ENCODE results near the gene ARHGAP24. TPM values are rescaled to one million over a fixed set of nuclear protein-coding genes. Genes with fewer than 3 reads are reported as not detected.
A peak's percentile ranks its signal among the peaks of the same experiment; 100 is the strongest.
"Not testable (repeated sequence)": the region's sequence is repeated elsewhere in the genome, so short reads cannot be mapped to it uniquely, and the experiment has no call there.

ARHGAP24 gene
- total RNA-seq, 1 experiment from 2014 or later, result 17.4 TPM

GRCh38 chr4:85500110-85500867 is 25.3 kb downstream of the ARHGAP24 start:
- no peak for DNase-seq (ENCODE audit: low read depth, low spot score)
- CTCF ChIA-PET, result no interaction called here
- in situ Hi-C loops (cut with HindIII; ENCODE audit: low pct_unique_long_range_greater_than_20kb, low sequenced_read_pairs), result no loop called here
- H3K4me1 ChIP-seq (ENCODE audit: control insufficient read depth, insufficient read depth, low read length), result peaks cover 39% of the 10 kb centered on the region
- no peak for TF ChIP-seq TCF7L2 (IDR thresholded peaks at IDR 0.05; ENCODE audit: low read depth, low read length)
- no peak for TF ChIP-seq CTCF (IDR thresholded peaks at IDR 0.05)
- no peak for TF ChIP-seq REST (IDR thresholded peaks at IDR 0.05; ENCODE audit: insufficient read depth in 1 of 2, low read depth in 2 of 2, low read length in 1 of 2)
- no peak for TF ChIP-seq SIN3A (IDR thresholded peaks at IDR 0.05; ENCODE audit: borderline replicate concordance, insufficient read depth, low read depth, low read length)
- TF ChIP-seq POLR2AphosphoS5 (IDR thresholded peaks at IDR 0.05; ENCODE audit: low read depth, low read length), result no peak
- no peaks in the 10 kb centered on the region for H3K9me3 ChIP-seq (ENCODE audit: control insufficient read depth, insufficient read depth, low read depth, low read length)
- no peak overlapping the region for H3K4me3 ChIP-seq (ENCODE audit: low read depth in 2 of 2, low read length in 2 of 2)
- H3K36me3 ChIP-seq (ENCODE audit: control insufficient read depth, insufficient read depth, low read length), result no peaks in the 10 kb centered on the region
- ATAC-seq, result no peak
- H3K27me3 ChIP-seq (ENCODE audit: control insufficient read depth, insufficient read depth, low read length), result no peaks in the 10 kb centered on the region
- H3K27ac ChIP-seq (ENCODE audit: low read length), result peak overlapping the region; percentile 99
- POLR2A ChIA-PET, result no interaction called here
- no TSS peak for BruUV-seq (replicated peaks)
- intact Hi-C loops (cut with micrococcal nuclease; ENCODE audit: unreplicated experiment), result no loop called here

GRCh38 chr4:85501145-85501544 is 26.2 kb downstream of the ARHGAP24 start:
- H3K4me1 ChIP-seq (ENCODE audit: control insufficient read depth, insufficient read depth, low read length), result peaks cover 32% of the 10 kb centered on the region
- H3K4me3 ChIP-seq (ENCODE audit: low read depth in 2 of 2, low read length in 2 of 2); H3K27ac ChIP-seq (ENCODE audit: low read length); H3K9me3 ChIP-seq (ENCODE audit: control insufficient read depth, insufficient read depth, low read depth, low read length); POLR2A ChIA-PET; ATAC-seq; BruUV-seq (replicated peaks); CTCF ChIA-PET; in situ Hi-C loops (cut with HindIII; ENCODE audit: low pct_unique_long_range_greater_than_20kb, low sequenced_read_pairs); H3K27me3 ChIP-seq (ENCODE audit: control insufficient read depth, insufficient read depth, low read length); intact Hi-C loops (cut with micrococcal nuclease; ENCODE audit: unreplicated experiment); H3K36me3 ChIP-seq (ENCODE audit: control insufficient read depth, insufficient read depth, low read length); DNase-seq (ENCODE audit: low read depth, low spot score): not testable (repeated sequence)

GRCh38 chr4:85508654-85509053 is 33.7 kb downstream of the ARHGAP24 start:
- no peak overlapping the region for H3K4me3 ChIP-seq (ENCODE audit: low read depth in 2 of 2, low read length in 2 of 2)
- peak overlapping the region; percentile 58 for H3K27ac ChIP-seq (ENCODE audit: low read length)
- H3K4me1 ChIP-seq (ENCODE audit: control insufficient read depth, insufficient read depth, low read length), result peaks cover 26% of the 10 kb centered on the region
- ATAC-seq (peak; percentile 60), DNase-seq (ENCODE audit: low read depth, low spot score) (no peak)
- intact Hi-C loops (cut with micrococcal nuclease; ENCODE audit: unreplicated experiment) (no loop called here), in situ Hi-C loops (cut with HindIII; ENCODE audit: low pct_unique_long_range_greater_than_20kb, low sequenced_read_pairs) (no loop called here)
- no peak for TF ChIP-seq TCF7L2 (IDR thresholded peaks at IDR 0.05; ENCODE audit: low read depth, low read length)
- no peak for TF ChIP-seq CTCF (IDR thresholded peaks at IDR 0.05)
- no peak for TF ChIP-seq POLR2AphosphoS5 (IDR thresholded peaks at IDR 0.05; ENCODE audit: low read depth, low read length)
- no peak for TF ChIP-seq SIN3A (IDR thresholded peaks at IDR 0.05; ENCODE audit: borderline replicate concordance, insufficient read depth, low read depth, low read length)
- TF ChIP-seq REST (IDR thresholded peaks at IDR 0.05; ENCODE audit: insufficient read depth in 1 of 2, low read depth in 2 of 2, low read length in 1 of 2), result no peak
- ChIA-PET CTCF (interaction anchor here (0.5 kb wide), 1 partner anchor 217 kb away, joined by 4 read pairs; no protein-coding TSS in a partner anchor), POLR2A (no interaction called here)
- no peaks in the 10 kb centered on the region for H3K36me3 ChIP-seq (ENCODE audit: control insufficient read depth, insufficient read depth, low read length)
- no peaks in the 10 kb centered on the region for H3K27me3 ChIP-seq (ENCODE audit: control insufficient read depth, insufficient read depth, low read length)
- no TSS peak for BruUV-seq (replicated peaks)
- H3K9me3 ChIP-seq (ENCODE audit: control insufficient read depth, insufficient read depth, low read depth, low read length), result no peaks in the 10 kb centered on the region
